Keratinocyte (primary cell): ENCODE data around the gene ZNRD2. TPM values are rescaled to one million over a fixed set of nuclear protein-coding genes. Genes with fewer than 3 reads are reported as not detected.

Source experiments
- DNase-seq: peaks from one replicate; pipeline ENCODE4 v3.0.0-alpha.2; 2011; ENCODE audit warnings: low read depth, missing footprints, low spot score
- FAIRE-seq: peaks from 2 replicates; lab custom pipeline; 2011; peaks lifted over from hg19 to GRCh38; lab: Jason Lieb, UNC
- H2AFZ ChIP-seq: 2 replicates; pipeline ENCODE4 v1.6.0; 2012; ENCODE audit warnings: low read length, control low read depth, inconsistent platforms; ENCODE audit not compliant: control insufficient read depth
- H3K27ac ChIP-seq: 2 replicates; pipeline ENCODE4 v1.5.1; 2011; ENCODE audit warnings: low read length; ENCODE audit not compliant: control insufficient read depth, insufficient read depth
- H3K27me3 ChIP-seq: 3 replicates; pipeline ENCODE4 v1.6.0; 2011; ENCODE audit warnings: low read length; ENCODE audit not compliant: control insufficient read depth, insufficient read depth; ENCODE audit errors: extremely low read depth
- H3K36me3 ChIP-seq, 2 experiments: 2 replicates in 1 of 2; 3 replicates in 1 of 2; pipeline ENCODE4 v1.5.1; 2011; ENCODE audit warnings: low read length in 2 of 2, mild to moderate bottlenecking in 1 of 2; ENCODE audit not compliant: control insufficient read depth in 2 of 2, insufficient read depth in 2 of 2; ENCODE audit errors: extremely low read depth in 1 of 2
- H3K4me1 ChIP-seq: 3 replicates; pipeline ENCODE4 v1.5.1; 2011; ENCODE audit warnings: low read length; ENCODE audit not compliant: control insufficient read depth, insufficient read depth; ENCODE audit errors: extremely low read depth
- H3K4me2 ChIP-seq: 3 replicates; pipeline ENCODE4 v1.6.0; 2011; ENCODE audit warnings: low read depth, low read length; ENCODE audit not compliant: control insufficient read depth, insufficient read depth; ENCODE audit errors: extremely low read depth
- H3K4me3 ChIP-seq, 3 experiments: fragments of 200-600 bp in 1 of 3; sonication (generic) in 1 of 3; 2 replicates in 2 of 3; 3 replicates in 1 of 3; pipeline ENCODE4 v1.5.1; 2011 to 2016; ENCODE audit warnings: low read length in 3 of 3, mild to moderate bottlenecking in 3 of 3, control low read depth in 2 of 3, inconsistent platforms in 1 of 3, low read depth in 1 of 3, mixed read lengths in 1 of 3, mixed run types in 1 of 3, moderate library complexity in 1 of 3; ENCODE audit not compliant: control insufficient read depth in 2 of 3, insufficient read depth in 2 of 3; ENCODE audit errors: extremely low read depth in 1 of 3
- H3K79me2 ChIP-seq: 2 replicates; pipeline ENCODE4 v1.6.0; 2012; ENCODE audit warnings: low read length; ENCODE audit not compliant: control insufficient read depth, insufficient read depth
- H3K9ac ChIP-seq: 3 replicates; pipeline ENCODE4 v1.6.0; 2011; ENCODE audit warnings: low read length; ENCODE audit not compliant: control insufficient read depth, insufficient read depth; ENCODE audit errors: extremely low read depth
- H3K9me1 ChIP-seq: 3 replicates; pipeline ENCODE4 v1.6.0; 2011; ENCODE audit warnings: low read length; ENCODE audit not compliant: control insufficient read depth, insufficient read depth; ENCODE audit errors: extremely low read depth
- H3K9me3 ChIP-seq: 2 replicates; pipeline ENCODE4 v1.5.1; 2012; ENCODE audit warnings: low read depth, low read length; ENCODE audit not compliant: control insufficient read depth
- H4K20me1 ChIP-seq: 3 replicates; pipeline ENCODE4 v1.6.0; 2011; ENCODE audit warnings: low read length; ENCODE audit not compliant: control insufficient read depth, insufficient read depth; ENCODE audit errors: extremely low read depth
- CTCF ChIP-seq, 3 experiments: IDR thresholded peaks in 1 of 3; conservative IDR thresholded peaks in 1 of 3; optimal IDR thresholded peaks in 1 of 3; 2 replicates in 2 of 3; 3 replicates in 1 of 3; pipeline versions ENCODE3 to v1.5.1; 2011; ENCODE audit warnings: low read length in 3 of 3, mild to moderate bottlenecking in 3 of 3, moderate library complexity in 2 of 3, control low read depth in 1 of 3, inconsistent platforms in 1 of 3; ENCODE audit not compliant: insufficient read depth in 2 of 3; ENCODE audit errors: extremely low read depth in 1 of 3
- EZH2 ChIP-seq: IDR thresholded peaks from one replicate; pipeline ENCODE4 v1.6.1; 2012; ENCODE audit warnings: inconsistent platforms, mild to moderate bottlenecking, low read length, moderate library complexity
- dilution Hi-C: fragments of 300-500 bp; cut with MboI; formaldehyde crosslinking; loops from one replicate; pipeline ENCODE4 v1.7.0; 2020; ENCODE audit warnings: low sequenced_read_pairs; ENCODE audit not compliant: extremely low pct_ligation_motif_present
- polyA plus RNA-seq, 5 experiments: library from polyadenylated mRNA; depleted of rRNA in 3 of 5; stranded (reverse) in 3 of 5; stranded (forward) in 1 of 5; unstranded in 1 of 5; fragments of >200 nt; gene quantifications; 1 replicate in 1 of 5; 2 replicates in 3 of 5; 3 replicates in 1 of 5; pipeline versions ENCODE4 v1.2.1 to v1.2.3, GENCODE V29; 2011 to 2012; ENCODE audit warnings: missing spikeins in 2 of 5, low read depth in 1 of 5, low replicate concordance in 1 of 5

The ZNRD2 gene
- polyA plus RNA-seq, 1 donor (not counting 4 experiments of a cell fraction or from before 2014, with no cell fraction given), result 33.6 TPM

DNA sequence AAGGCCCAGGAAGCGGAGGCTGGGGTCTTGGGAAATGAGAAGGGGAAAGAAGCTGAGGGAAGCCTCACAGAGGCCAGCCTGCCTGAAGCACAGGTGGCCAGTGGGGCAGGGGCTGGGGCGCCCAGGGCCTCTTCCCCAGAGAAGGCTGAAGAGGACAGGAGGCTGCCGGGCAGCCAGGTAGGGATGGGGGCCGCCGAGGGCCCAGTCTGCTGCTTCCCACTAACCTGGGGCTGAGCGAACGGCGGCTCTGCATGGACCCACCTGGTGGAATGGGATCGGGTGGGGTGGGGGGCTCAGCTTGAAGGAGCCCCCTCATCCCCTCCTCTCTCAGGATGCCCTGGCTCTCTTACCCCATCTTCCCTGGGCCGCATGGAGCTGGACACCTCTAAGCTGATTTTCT is 13.3 kb downstream of the ZNRD2 start:
- no peak overlapping the region for H3K27ac ChIP-seq
- H4K20me1 ChIP-seq, result peaks cover 4% of the 10 kb centered on the region
- no peak for FAIRE-seq

GRCh38 chr11:65584106-65584505 is 13.8 kb downstream of the ZNRD2 start:
- no peaks in the 10 kb centered on the region for H3K27me3 ChIP-seq
- H4K20me1 ChIP-seq, result peaks cover 4% of the 10 kb centered on the region
- no peak overlapping the region for H3K9ac ChIP-seq
- no peaks in the 10 kb centered on the region for H3K9me1 ChIP-seq
- no peaks in the 10 kb centered on the region for H3K79me2 ChIP-seq
- dilution Hi-C loops, result no loop called here
- TF ChIP-seq EZH2 (no peak), CTCF (optimal IDR thresholded peaks at IDR 0.05 in 1 of 3, IDR thresholded peaks at IDR 0.05 in 1 of 3, conservative IDR thresholded peaks at IDR 0.05 in 1 of 3; ENCODE audit: extremely low read depth in 1 of 3, insufficient read depth in 2 of 3, low read length in 3 of 3) (no peak)
- DNase-seq (no peak), FAIRE-seq (no peak)
- no peak overlapping the region for H3K4me2 ChIP-seq
- H3K4me3 ChIP-seq, result no peak overlapping the region
- peaks cover 16 to 18% of the 10 kb centered on the region in 2 experiments for H3K36me3 ChIP-seq
- no peak overlapping the region for H3K27ac ChIP-seq
- H3K9me3 ChIP-seq, result no peaks in the 10 kb centered on the region
- peaks cover 10% of the 10 kb centered on the region for H3K4me1 ChIP-seq
- H2AFZ ChIP-seq, result no peak overlapping the region

More for the DNA sequence above, 13.3 kb downstream of the ZNRD2 start:
- Histone ChIP-seq H3K4me2 (no peak overlapping the region), H2AFZ (no peak overlapping the region), H3K9me3 (no peaks in the 10 kb centered on the region), H3K27me3 (no peaks in the 10 kb centered on the region), H3K9me1 (no peaks in the 10 kb centered on the region), H3K79me2 (no peaks in the 10 kb centered on the region), H3K36me3 (peaks cover 17 to 18% of the 10 kb centered on the region in 2 experiments), H3K9ac (no peak overlapping the region), H3K4me1 (peaks cover 10% of the 10 kb centered on the region), H3K4me3 (no peak overlapping the region)
- no peak for TF ChIP-seq CTCF (optimal IDR thresholded peaks at IDR 0.05 in 1 of 3, IDR thresholded peaks at IDR 0.05 in 1 of 3, conservative IDR thresholded peaks at IDR 0.05 in 1 of 3; ENCODE audit: extremely low read depth in 1 of 3, insufficient read depth in 2 of 3, low read length in 3 of 3)
- no peak for TF ChIP-seq EZH2
- dilution Hi-C loops, result no loop called here
- DNase-seq, result no peak
